ENCODE measurements around the gene FRMD4A.
A peak's percentile ranks its signal among the peaks of the same experiment; 100 is the strongest.

FRMD4A gene

GRCh38 chr10:14336736-14337135 lies 6.0 kb upstream of the FRMD4A start:
- DNase-seq (ENCODE audit: insufficient read length): no peak
- no peak for FAIRE-seq
- TF ChIP-seq POLR2A (IDR thresholded peaks at IDR 0.05; ENCODE audit: low read depth, low read length) (no peak), POLR2AphosphoS5 (IDR thresholded peaks at IDR 0.05; ENCODE audit: low read depth, low read length) (no peak)

DNA sequence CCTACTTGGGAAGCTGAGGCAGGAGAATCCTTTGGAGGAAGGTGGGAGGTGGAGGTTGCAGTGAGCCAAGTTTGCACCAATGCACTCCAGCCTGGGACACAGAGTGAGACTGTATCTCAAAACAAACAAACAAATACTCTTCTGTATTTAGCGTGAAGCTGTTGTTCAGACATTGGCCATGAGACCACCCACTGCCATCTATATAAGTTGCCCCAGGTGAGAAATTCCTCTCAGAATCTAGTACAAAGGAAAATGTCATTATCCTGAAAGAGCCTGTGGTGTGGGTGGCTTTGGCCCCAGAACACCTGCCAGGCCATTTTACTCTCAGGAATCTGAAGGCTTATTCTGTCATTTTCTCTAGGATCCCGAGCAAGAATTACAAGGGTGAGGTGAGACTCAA lies 4.0 kb upstream of the FRMD4A start:
- no peak for DNase-seq (ENCODE audit: insufficient read length)
- TF ChIP-seq TAF1 (IDR thresholded peaks at IDR 0.05; ENCODE audit: borderline replicate concordance, low read depth, low read length) (no peak), POLR2A (IDR thresholded peaks at IDR 0.05; ENCODE audit: low read depth, low read length) (no peak), POLR2AphosphoS5 (IDR thresholded peaks at IDR 0.05; ENCODE audit: low read depth, low read length) (no peak)
- no peak for FAIRE-seq

DNA sequence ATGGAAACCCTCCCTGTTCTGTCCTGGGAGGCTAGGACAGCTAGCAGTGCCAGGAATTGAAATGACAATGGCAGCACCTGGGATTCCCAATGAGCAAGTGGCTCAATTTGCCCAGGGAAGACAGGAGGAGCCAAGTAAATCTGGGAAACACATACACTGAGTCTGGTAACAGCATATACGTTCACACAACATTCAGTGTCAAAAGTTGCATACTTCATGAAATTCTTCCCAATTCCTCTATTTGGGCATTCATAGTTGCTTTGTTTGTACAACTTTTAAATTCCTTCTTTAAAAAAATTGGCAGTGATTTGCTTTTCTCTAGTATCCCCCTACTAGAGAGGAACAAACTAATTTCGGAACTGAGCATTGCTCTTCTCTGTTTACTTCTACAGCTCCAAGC lies 2.9 kb upstream of the FRMD4A start:
- no peak for TF ChIP-seq POLR2A (IDR thresholded peaks at IDR 0.05; ENCODE audit: low read depth, low read length)
- no peak for TF ChIP-seq TAF1 (IDR thresholded peaks at IDR 0.05; ENCODE audit: borderline replicate concordance, low read depth, low read length)
- no peak for TF ChIP-seq POLR2AphosphoS5 (IDR thresholded peaks at IDR 0.05; ENCODE audit: low read depth, low read length)
- DNase-seq (ENCODE audit: insufficient read length) (no peak), FAIRE-seq (no peak)

- FAIRE-seq: no peak
- TF ChIP-seq TAF1 (IDR thresholded peaks at IDR 0.05; ENCODE audit: borderline replicate concordance, low read depth, low read length): no peak
- TF ChIP-seq POLR2A (IDR thresholded peaks at IDR 0.05; ENCODE audit: low read depth, low read length): no peak
- no peak for TF ChIP-seq POLR2AphosphoS5 (IDR thresholded peaks at IDR 0.05; ENCODE audit: low read depth, low read length)
Observed at GRCh38 chr10:14332903-14333302, 2.2 kb upstream of the FRMD4A start.

GRCh38 chr10:14329746-14330173 lies 964 bp downstream of the FRMD4A start:
- DNase-seq (ENCODE audit: insufficient read length): no peak
- FAIRE-seq: no peak
- TF ChIP-seq POLR2A (IDR thresholded peaks at IDR 0.05; ENCODE audit: low read depth, low read length) (no peak), TAF1 (IDR thresholded peaks at IDR 0.05; ENCODE audit: borderline replicate concordance, low read depth, low read length) (no peak), POLR2AphosphoS5 (IDR thresholded peaks at IDR 0.05; ENCODE audit: low read depth, low read length) (no peak)

More at GRCh38 chr10:14332903-14333302, 2.2 kb upstream of the FRMD4A start:
- DNase-seq (ENCODE audit: insufficient read length): no peak

DNA sequence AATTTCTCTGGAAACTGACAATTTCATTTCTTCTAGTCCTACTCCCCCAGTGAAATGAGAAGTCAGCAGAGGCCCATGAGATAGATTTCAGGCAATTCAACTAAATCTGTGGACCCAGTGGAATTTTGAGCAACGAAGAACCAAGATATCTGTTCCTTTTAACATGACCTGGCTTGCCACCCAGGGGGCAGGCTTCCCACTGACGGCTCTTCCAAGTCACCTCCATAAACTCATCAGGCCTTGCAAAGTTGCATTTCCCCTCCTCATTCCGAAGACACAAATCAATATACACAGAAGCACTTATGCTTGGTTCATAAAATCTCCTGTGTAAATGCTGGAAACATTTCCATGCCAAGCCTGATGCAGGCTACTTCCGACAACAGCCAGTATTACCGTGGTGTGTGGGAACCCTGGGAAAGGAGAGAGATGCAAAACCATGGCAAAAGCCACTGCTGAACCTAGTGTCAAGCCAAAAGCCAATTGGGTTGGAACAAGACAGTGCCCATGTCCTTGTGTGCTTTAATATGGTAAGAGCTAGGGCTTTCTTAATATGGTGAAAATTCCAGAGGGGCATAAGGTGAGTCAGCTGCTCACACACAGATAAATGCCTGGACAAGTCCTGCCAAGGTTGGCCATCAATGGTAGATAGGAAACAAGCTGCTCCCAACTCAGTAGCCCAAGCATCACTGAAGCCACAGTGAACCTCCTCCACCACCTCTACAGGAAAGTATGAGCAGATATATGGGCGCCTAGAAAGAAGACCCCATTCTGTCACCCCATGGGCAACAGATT lies 1.6 kb downstream of the FRMD4A start:
- FAIRE-seq (no peak), DNase-seq (ENCODE audit: insufficient read length) (no peak)
- TF ChIP-seq TAF1 (IDR thresholded peaks at IDR 0.05; ENCODE audit: borderline replicate concordance, low read depth, low read length): no peak
- no peak for TF ChIP-seq POLR2AphosphoS5 (IDR thresholded peaks at IDR 0.05; ENCODE audit: low read depth, low read length)
- no peak for TF ChIP-seq POLR2A (IDR thresholded peaks at IDR 0.05; ENCODE audit: low read depth, low read length)

- FAIRE-seq (no peak), DNase-seq (ENCODE audit: insufficient read length) (no peak)
- TF ChIP-seq TAF1 (IDR thresholded peaks at IDR 0.05; ENCODE audit: borderline replicate concordance, low read depth, low read length) (no peak), POLR2A (IDR thresholded peaks at IDR 0.05; ENCODE audit: low read depth, low read length) (no peak), POLR2AphosphoS5 (IDR thresholded peaks at IDR 0.05; ENCODE audit: low read depth, low read length) (no peak)
Observed at GRCh38 chr10:14327527-14327926, 3.2 kb downstream of the FRMD4A start.

DNA sequence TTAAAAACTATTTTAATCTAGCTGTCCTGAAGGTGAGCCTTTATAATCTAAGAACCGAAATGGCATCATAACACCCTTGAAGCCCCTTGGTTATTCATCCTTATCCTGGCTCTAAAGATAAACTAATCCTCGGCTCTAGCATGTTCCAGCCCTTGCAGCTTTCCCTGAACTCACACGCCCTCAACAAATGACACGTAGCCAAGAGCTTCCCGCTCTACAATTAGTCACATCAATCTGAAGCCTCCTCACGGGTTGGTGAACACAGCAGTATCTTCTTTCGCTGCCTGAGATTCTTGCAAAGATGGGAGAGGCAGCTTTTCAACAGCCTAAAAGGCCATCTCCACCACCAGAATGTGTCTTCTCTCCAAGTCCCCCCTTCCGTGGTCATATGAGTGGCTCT lies 4.1 kb downstream of the FRMD4A start:
- FAIRE-seq: no peak
- no peak for DNase-seq (ENCODE audit: insufficient read length)
- no peak for TF ChIP-seq POLR2AphosphoS5 (IDR thresholded peaks at IDR 0.05; ENCODE audit: low read depth, low read length)
- no peak for TF ChIP-seq TAF1 (IDR thresholded peaks at IDR 0.05; ENCODE audit: borderline replicate concordance, low read depth, low read length)
- TF ChIP-seq POLR2A (IDR thresholded peaks at IDR 0.05; ENCODE audit: low read depth, low read length): no peak

DNA sequence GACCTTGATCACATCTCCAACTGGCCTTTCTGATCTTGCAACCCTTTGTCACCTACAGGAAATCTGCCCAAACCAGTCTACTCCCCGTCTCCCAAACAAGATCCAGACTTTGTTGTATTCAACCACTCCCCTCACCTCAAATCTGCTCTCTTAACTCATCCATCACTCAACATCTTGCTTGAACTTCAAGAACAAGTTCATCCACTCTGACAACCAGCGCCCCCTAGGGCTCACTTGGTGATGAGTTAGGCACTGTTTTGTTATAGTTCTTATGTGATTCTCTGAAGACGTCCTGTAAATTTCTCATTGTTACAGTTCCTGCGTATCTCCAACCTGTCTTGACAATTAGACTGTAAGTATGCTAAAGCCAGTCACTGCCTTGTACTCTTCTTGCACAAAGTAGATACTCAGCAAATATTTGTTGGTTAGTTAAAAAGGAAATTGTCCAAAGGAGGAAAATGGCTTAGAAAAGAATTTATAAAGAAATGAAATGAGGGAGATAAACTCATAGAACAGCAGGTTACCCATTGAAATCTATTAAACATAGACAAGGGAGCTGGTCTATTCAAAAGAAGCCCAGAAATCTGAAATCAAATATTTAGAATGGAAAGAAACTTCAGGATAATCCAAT lies 5.3 kb downstream of the FRMD4A start:
- no peak for DNase-seq (ENCODE audit: insufficient read length)

GRCh38 chr10:14322526-14323188 lies 8.1 kb downstream of the FRMD4A start:
- FAIRE-seq: no peak
- no peak for DNase-seq (ENCODE audit: insufficient read length)
- TF ChIP-seq TAF1 (IDR thresholded peaks at IDR 0.05; ENCODE audit: borderline replicate concordance, low read depth, low read length) (no peak), POLR2AphosphoS5 (IDR thresholded peaks at IDR 0.05; ENCODE audit: low read depth, low read length) (no peak), POLR2A (IDR thresholded peaks at IDR 0.05; ENCODE audit: low read depth, low read length) (no peak)

More for the DNA sequence above, 5.3 kb downstream of the FRMD4A start:
- no peak for TF ChIP-seq POLR2A (IDR thresholded peaks at IDR 0.05; ENCODE audit: low read depth, low read length)
- TF ChIP-seq POLR2AphosphoS5 (IDR thresholded peaks at IDR 0.05; ENCODE audit: low read depth, low read length): no peak
- no peak for TF ChIP-seq TAF1 (IDR thresholded peaks at IDR 0.05; ENCODE audit: borderline replicate concordance, low read depth, low read length)
- peak; percentile 27 for FAIRE-seq

DNA sequence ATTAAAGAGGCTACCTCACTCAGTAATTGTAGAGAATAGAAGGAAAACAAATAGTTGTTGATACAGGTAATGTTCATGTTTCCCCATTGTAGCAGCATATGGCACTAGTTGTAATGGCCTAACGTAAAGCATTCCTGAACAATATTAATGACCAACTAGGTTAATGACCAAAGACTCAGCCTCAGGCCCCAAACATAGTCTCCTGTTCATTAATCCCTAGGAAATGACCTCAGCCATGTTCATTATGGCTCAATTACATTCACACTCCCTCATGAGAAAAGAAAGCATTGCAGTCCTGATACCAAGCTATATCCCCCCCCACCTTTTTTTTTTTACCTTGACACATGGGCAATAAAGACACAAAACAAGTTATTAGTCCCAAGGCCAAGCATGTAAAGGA lies 12.7 kb downstream of the FRMD4A start:
- FAIRE-seq (no peak), DNase-seq (ENCODE audit: insufficient read length) (no peak)
- no peak for TF ChIP-seq TAF1 (IDR thresholded peaks at IDR 0.05; ENCODE audit: borderline replicate concordance, low read depth, low read length)
- no peak for TF ChIP-seq POLR2AphosphoS5 (IDR thresholded peaks at IDR 0.05; ENCODE audit: low read depth, low read length)
- no peak for TF ChIP-seq POLR2A (IDR thresholded peaks at IDR 0.05; ENCODE audit: low read depth, low read length)

All from GM12892 (cell line).